GM18517 (cell line): ENCODE results near the gene ZNF805.
"Not testable (repeated sequence)": the region's sequence is repeated elsewhere in the genome, so short reads cannot be mapped to it uniquely, and the experiment has no call there.

Source experiments
- ATAC-seq: cut with Tn5 transposase; IDR thresholded peaks from one replicate; pipeline ENCODE4 v1.9.1; 2021; ENCODE audit warnings: mild to moderate bottlenecking, moderate library complexity; ENCODE audit not compliant: unreplicated experiment

The ZNF805 gene

GRCh38 chr19:57267291-57267690 lies 26.9 kb downstream of the ZNF805 start:
- ATAC-seq: no peak

GRCh38 chr19:57269515-57270250 lies 29.3 kb downstream of the ZNF805 start:
- peak; percentile 51 for ATAC-seq

- ATAC-seq: no peak
These were observed 30.8 kb downstream of the ZNF805 start for GRCh38 chr19:57271280-57271679.

GRCh38 chr19:57273014-57273413 lies 32.6 kb downstream of the ZNF805 start:
- no peak for ATAC-seq

GRCh38 chr19:57276430-57276829 lies 36.0 kb downstream of the ZNF805 start:
- ATAC-seq: no peak

GRCh38 chr19:57278481-57278880 lies 38.0 kb downstream of the ZNF805 start:
- ATAC-seq: not testable (repeated sequence)

GRCh38 chr19:57279418-57280164 lies 39.2 kb downstream of the ZNF805 start:
- peak; percentile 53 for ATAC-seq

GRCh38 chr19:57280165-57280961 lies 39.9 kb downstream of the ZNF805 start, which contains the start of gene ZNF460:
TSS of gene ZNF460 (plus strand) at chr19:57280485. CDS start at chr19:57280807, 322 bp downstream.
- ATAC-seq: peak; percentile 71

- ATAC-seq: no peak
These were observed 40.5 kb downstream of the ZNF805 start for GRCh38 chr19:57280962-57281400.

- ATAC-seq: no peak
These were observed 41.7 kb downstream of the ZNF805 start for GRCh38 chr19:57282011-57282643.

- no peak for ATAC-seq
These were observed 47.9 kb downstream of the ZNF805 start for GRCh38 chr19:57288373-57288772.

- no peak for ATAC-seq
These were observed 50.5 kb downstream of the ZNF805 start for GRCh38 chr19:57290970-57291369.

GRCh38 chr19:57292547-57292946 lies 52.1 kb downstream of the ZNF805 start:
- ATAC-seq: no peak

GRCh38 chr19:57293719-57294118 lies 53.3 kb downstream of the ZNF805 start:
- ATAC-seq: no peak

GRCh38 chr19:57302020-57302465 lies 61.6 kb downstream of the ZNF805 start:
- no peak for ATAC-seq

GRCh38 chr19:57302727-57303401 lies 62.4 kb downstream of the ZNF805 start:
- ATAC-seq: no peak
